GM21515 (cell line): ENCODE results near the gene MINDY3.

Experiments used
- ATAC-seq: cut with Tn5 transposase; IDR thresholded peaks from one replicate; pipeline ENCODE4 v1.9.1; 2021; ENCODE audit not compliant: unreplicated experiment

The MINDY3 gene

GRCh38 chr10:15739254-15739970 is 120.9 kb downstream of the MINDY3 start:
- ATAC-seq, result no peak

DNA sequence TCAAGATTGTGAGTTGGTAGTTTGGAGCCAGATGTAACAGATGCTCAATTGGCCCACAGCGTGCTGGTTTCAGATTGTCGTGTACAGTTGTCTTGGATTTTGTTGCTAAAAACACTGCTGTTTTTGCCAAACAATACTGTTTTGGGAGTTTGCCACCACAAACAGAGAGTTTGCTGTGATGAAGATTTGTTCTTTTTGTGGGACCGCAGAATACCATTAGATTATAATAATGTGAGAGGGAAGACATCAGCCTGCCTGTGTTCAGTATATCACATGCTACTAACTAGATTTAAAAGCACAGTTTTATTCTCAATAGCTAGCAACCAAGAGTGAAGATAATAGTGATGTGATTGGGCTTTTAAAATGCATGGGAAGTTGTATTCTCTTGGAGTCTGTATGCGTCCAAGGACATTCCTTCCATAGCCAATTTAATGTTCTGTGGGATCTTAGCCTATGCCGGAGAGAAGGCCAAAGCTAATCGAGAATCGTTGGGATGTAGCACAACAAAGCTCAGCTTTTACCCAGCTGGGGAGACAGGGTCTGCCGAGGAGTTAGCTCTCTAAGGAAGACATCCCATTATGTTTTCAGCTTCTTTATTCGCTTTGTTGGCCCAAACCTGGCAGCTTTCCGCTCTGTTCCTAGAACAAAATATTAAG is 121.9 kb downstream of the MINDY3 start:
- ATAC-seq, result no peak

- ATAC-seq, result no peak
Measured at GRCh38 chr10:15737656-15738055, 122.7 kb downstream of the MINDY3 start.

- ATAC-seq, result no peak
Measured at GRCh38 chr10:15735763-15736162, 124.5 kb downstream of the MINDY3 start.

DNA sequence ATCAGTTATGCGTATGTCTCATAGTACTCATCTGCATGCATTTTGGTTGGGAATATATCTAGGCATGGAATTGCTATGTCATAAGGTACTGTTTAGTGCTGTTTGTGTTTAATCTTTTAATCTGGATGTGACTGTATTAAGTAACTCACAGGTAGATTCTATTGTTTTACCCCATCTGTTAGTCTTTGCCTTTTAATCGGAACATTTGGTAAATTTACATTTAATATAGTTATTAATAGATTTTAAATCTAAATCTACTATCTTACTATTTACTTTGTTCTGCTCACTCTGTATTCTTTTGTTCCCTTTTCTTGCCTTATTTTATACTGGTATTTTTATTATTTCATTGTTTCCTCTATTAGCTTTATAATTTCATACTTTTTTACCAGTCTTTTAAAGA is 130.0 kb downstream of the MINDY3 start:
- no peak for ATAC-seq

GRCh38 chr10:15729890-15730289 is 130.4 kb downstream of the MINDY3 start:
- ATAC-seq, result no peak
